Neural cell (in vitro differentiated cells): Measurements from ENCODE around the gene GJA5. TPM values are rescaled to one million over a fixed set of nuclear protein-coding genes. Genes with fewer than 3 reads are reported as not detected.

Experiments used
- H2AFZ ChIP-seq: fragments of 200-600, 300-800 bp; sonication (generic), shearing (Covaris generic); 2 replicates; pipeline ENCODE4 v1.6.0; 2014; ENCODE audit warnings: low read depth, mild to moderate bottlenecking, antibody characterized with exemption, low read length, moderate library complexity
- H3F3A ChIP-seq: fragments of 200-600 bp; shearing (Covaris generic); 2 replicates; pipeline ENCODE4 v1.6.1; 2016; ENCODE audit warnings: mild to moderate bottlenecking, moderate library complexity, mixed read lengths, antibody characterized with exemption, low read length; ENCODE audit not compliant: insufficient read depth, poor library complexity, severe bottlenecking
- H3K27ac ChIP-seq: fragments of 200-600, 300-800 bp; sonication (generic), shearing (Covaris generic); 2 replicates; pipeline ENCODE4 v1.5.1; 2014; ENCODE audit warnings: mild to moderate bottlenecking, low read length, moderate library complexity
- H3K27me3 ChIP-seq: fragments of 300-800, 200-600 bp; sonication (generic), shearing (Covaris generic); 2 replicates; pipeline ENCODE4 v1.6.0; 2014; ENCODE audit warnings: mild to moderate bottlenecking, low read depth, low read length, moderate library complexity; ENCODE audit not compliant: insufficient read depth
- H3K36me3 ChIP-seq: fragments of 300-800, 200-600 bp; sonication (generic), shearing (Covaris generic); 2 replicates; pipeline ENCODE4 v1.5.1; 2014; ENCODE audit warnings: mild to moderate bottlenecking, antibody characterized with exemption, low read length, moderate library complexity; ENCODE audit not compliant: insufficient read depth
- H3K4me2 ChIP-seq: fragments of 300-800, 200-600 bp; sonication (generic), shearing (Covaris generic); 2 replicates; pipeline ENCODE4 v1.6.0; 2014; ENCODE audit warnings: mild to moderate bottlenecking, low read length
- H3K4me3 ChIP-seq: fragments of 300-800, 200-600 bp; sonication (generic), shearing (Covaris generic); 2 replicates; pipeline ENCODE4 v1.5.1; 2014; ENCODE audit warnings: mild to moderate bottlenecking, low read length, moderate library complexity
- H3K79me2 ChIP-seq: fragments of 200-600 bp; shearing (Covaris generic); replicated peaks from 2 replicates; pipeline ENCODE4 v1.6.0; 2014; ENCODE audit warnings: mild to moderate bottlenecking, low read length, moderate library complexity; ENCODE audit not compliant: insufficient read depth
- H3K9ac ChIP-seq: fragments of 300-800, 200-600 bp; sonication (generic), shearing (Covaris generic); 2 replicates; pipeline ENCODE4 v1.6.1; 2016; ENCODE audit warnings: mild to moderate bottlenecking, low read length, mixed read lengths
- H3K9me2 ChIP-seq: fragments of 200-600 bp; shearing (Covaris generic); 2 replicates; pipeline ENCODE4 v1.6.1; 2016; ENCODE audit warnings: mild to moderate bottlenecking, low read length, mixed read lengths; ENCODE audit not compliant: insufficient read depth
- H3K9me3 ChIP-seq: fragments of 200-600, 300-800 bp; sonication (generic), shearing (Covaris generic); 2 replicates; pipeline ENCODE4 v1.6.1; 2016; ENCODE audit warnings: mild to moderate bottlenecking, mixed run types, low read length, moderate library complexity, mixed read lengths
- H4K20me1 ChIP-seq: fragments of 200-600 bp; shearing (Covaris generic); 2 replicates; pipeline ENCODE4 v1.6.1; 2016; ENCODE audit warnings: mild to moderate bottlenecking, mixed run types; ENCODE audit not compliant: insufficient read depth
- CTCF ChIP-seq: fragments of 450-650 bp; IDR thresholded peaks from 2 replicates; pipeline ENCODE4 v1.5.1; 2014; ENCODE audit warnings: antibody characterized with exemption, mild to moderate bottlenecking, moderate library complexity; ENCODE audit not compliant: poor library complexity, severe bottlenecking
- EP300 ChIP-seq: fragments of 450-650 bp; conservative IDR thresholded peaks from 2 replicates; pipeline ENCODE4 v1.6.1; 2014; ENCODE audit warnings: antibody characterized with exemption, mild to moderate bottlenecking, moderate library complexity; ENCODE audit not compliant: poor library complexity, severe bottlenecking
- EZH2 ChIP-seq: fragments of 200-600, 300-800 bp; shearing (Covaris generic), sonication (generic); IDR thresholded peaks from 2 replicates; pipeline ENCODE4 v1.6.1; 2014; ENCODE audit warnings: antibody characterized with exemption, low read length, borderline replicate concordance, mild to moderate bottlenecking; ENCODE audit not compliant: insufficient read depth, poor library complexity, severe bottlenecking
- MXI1 ChIP-seq: fragments of 450-650 bp; conservative IDR thresholded peaks from 2 replicates; pipeline ENCODE4 v1.6.1; 2014; ENCODE audit warnings: antibody characterized with exemption, mild to moderate bottlenecking; ENCODE audit not compliant: poor library complexity, severe bottlenecking
- POLR2AphosphoS5 ChIP-seq: IDR thresholded peaks from 2 replicates; pipeline ENCODE4 v1.6.1; 2012
- RAD21 ChIP-seq: fragments of 450-650 bp; conservative IDR thresholded peaks from 2 replicates; pipeline ENCODE4 v1.6.1; 2014; ENCODE audit warnings: antibody characterized with exemption, mild to moderate bottlenecking, moderate library complexity
- REST ChIP-seq: IDR thresholded peaks from 2 replicates; pipeline ENCODE4 v1.6.1; 2012; ENCODE audit warnings: borderline replicate concordance
- SMC3 ChIP-seq: fragments of 450-650 bp; conservative IDR thresholded peaks from 2 replicates; pipeline ENCODE4 v1.6.1; 2014; ENCODE audit warnings: antibody characterized with exemption, mild to moderate bottlenecking, moderate library complexity; ENCODE audit not compliant: poor library complexity
- TAF1 ChIP-seq: IDR thresholded peaks from 2 replicates; pipeline ENCODE4 v1.6.1; 2012; ENCODE audit warnings: low read depth
- polyA plus RNA-seq: library from polyadenylated mRNA; depleted of rRNA; stranded (reverse); fragments of >200 nt; gene quantifications from 2 replicates; pipeline ENCODE4 v1.2.3, GENCODE V29; 2014

Gene GJA5
- polyA plus RNA-seq, 1 donor from 2014 or later = not detected

- Histone ChIP-seq H3K36me3 (no peaks in the 10 kb centered on the region), H3K79me2 (no peaks in the 10 kb centered on the region), H3K4me2 (no peak overlapping the region), H3K27ac (no peak overlapping the region), H2AFZ (no peak overlapping the region), H4K20me1 (no peaks in the 10 kb centered on the region), H3K27me3 (no peaks in the 10 kb centered on the region), H3K4me3 (no peak overlapping the region), H3K9me3 (no peaks in the 10 kb centered on the region), H3K9me2 (no peaks in the 10 kb centered on the region), H3F3A (no peaks in the 10 kb centered on the region), H3K9ac (no peak overlapping the region)
- TF ChIP-seq RAD21 (no peak), EZH2 (no peak), REST (no peak), CTCF (no peak), SMC3 (no peak), MXI1 (no peak), TAF1 (no peak), EP300 (no peak), POLR2AphosphoS5 (no peak)
Observed at GRCh38 chr1:147717051-147717705, 43.2 kb downstream of the GJA5 start.

GRCh38 chr1:147712605-147713004 is 47.8 kb downstream of the GJA5 start:
- TF ChIP-seq EZH2 (no peak), TAF1 (no peak), EP300 (no peak), REST (no peak), CTCF (no peak), MXI1 (no peak), RAD21 (no peak), POLR2AphosphoS5 (no peak)
- H3K9me3 ChIP-seq = no peaks in the 10 kb centered on the region
- no peak overlapping the region for H3K4me3 ChIP-seq
- no peaks in the 10 kb centered on the region for H3K9me2 ChIP-seq
- no peak overlapping the region for H2AFZ ChIP-seq
- no peaks in the 10 kb centered on the region for H4K20me1 ChIP-seq
- H3K4me2 ChIP-seq = no peak overlapping the region
- H3K36me3 ChIP-seq = no peaks in the 10 kb centered on the region
- H3F3A ChIP-seq = no peaks in the 10 kb centered on the region
- H3K79me2 ChIP-seq = no peaks in the 10 kb centered on the region
- no peak overlapping the region for H3K9ac ChIP-seq
- no peak overlapping the region for H3K27ac ChIP-seq
- H3K27me3 ChIP-seq = no peaks in the 10 kb centered on the region
